DMS 273 (cell line): ENCODE data around the gene MBOAT7.

Source experiments
- DNase-seq: peaks from one replicate; lab custom pipeline; 2025; ENCODE audit not compliant: unreplicated experiment; lab: John Stamatoyannopoulos, UW

Gene MBOAT7

GRCh38 chr19:54145541-54146158, 43.7 kb downstream of the MBOAT7 start:
- DNase-seq, result no peak

- no peak for DNase-seq
Observed at GRCh38 chr19:54142166-54142780, 47.1 kb downstream of the MBOAT7 start.

GRCh38 chr19:54141356-54141755, 48.0 kb downstream of the MBOAT7 start:
- no peak for DNase-seq

- DNase-seq, result peak; percentile 54
Observed at GRCh38 chr19:54138489-54139256, 50.7 kb downstream of the MBOAT7 start.

- DNase-seq, result peak; percentile 54
Observed at GRCh38 chr19:54137699-54138488, 51.5 kb downstream of the MBOAT7 start, which contains the start of gene CNOT3. TSS of gene CNOT3 (plus strand) at chr19:54137762. CDS start at chr19:54142979, 5,217 bp downstream.

- peak; percentile 100 for DNase-seq
Observed at GRCh38 chr19:54136864-54137698, 52.3 kb downstream of the MBOAT7 start.

GRCh38 chr19:54136086-54136863, 53.1 kb downstream of the MBOAT7 start:
- DNase-seq, result peak; percentile 83

GRCh38 chr19:54133957-54134590, 55.3 kb downstream of the MBOAT7 start:
- no peak for DNase-seq

GRCh38 chr19:54133312-54133956, 55.9 kb downstream of the MBOAT7 start:
- DNase-seq, result peak; percentile 26

GRCh38 chr19:54129617-54129996, 59.8 kb downstream of the MBOAT7 start:
- DNase-seq, result no peak

- DNase-seq, result no peak
Observed at GRCh38 chr19:54128796-54129616, 60.4 kb downstream of the MBOAT7 start.

GRCh38 chr19:54128441-54128725, 61.0 kb downstream of the MBOAT7 start:
- DNase-seq, result no peak

GRCh38 chr19:54127688-54128440, 61.5 kb downstream of the MBOAT7 start:
- no peak for DNase-seq

- no peak for DNase-seq
Observed at GRCh38 chr19:54125713-54126112, 63.7 kb downstream of the MBOAT7 start.

GRCh38 chr19:54124393-54124792, 65.0 kb downstream of the MBOAT7 start:
- DNase-seq, result no peak

- no peak for DNase-seq
Observed at GRCh38 chr19:54123682-54124081, 65.7 kb downstream of the MBOAT7 start.
